NK-92 (cell line): ENCODE results near the gene SLC39A6.
"Not testable (repeated sequence)": the region's sequence is repeated elsewhere in the genome, so short reads cannot be mapped to it uniquely, and the experiment has no call there.

Experiments
- DNase-seq: peaks from one replicate; lab custom pipeline; 2025; ENCODE audit not compliant: unreplicated experiment; lab: John Stamatoyannopoulos, UW

The SLC39A6 gene

GRCh38 chr18:36066001-36066400, 63.1 kb downstream of the SLC39A6 start:
- DNase-seq: no peak

GRCh38 chr18:36064809-36065079, 64.4 kb downstream of the SLC39A6 start:
- not testable (repeated sequence) for DNase-seq

GRCh38 chr18:36064027-36064808, 64.9 kb downstream of the SLC39A6 start:
- no peak for DNase-seq

GRCh38 chr18:36058674-36059073, 70.5 kb downstream of the SLC39A6 start:
- no peak for DNase-seq
